K562 (cell line): ENCODE data around the gene KAZN. TPM values are rescaled to one million over a fixed set of nuclear protein-coding genes. Genes with fewer than 3 reads are reported as not detected.

Source experiments
- ATAC-seq: fragments of 200-7000 bp; cut with Tn5 transposase; 3 replicates; pipeline ENCODE4 v1.9.1; 2020; ENCODE audit warnings: moderate library complexity
- BruUV-seq: library from RNA; stranded (reverse); fragments of 400-500 nt; replicated peaks from 2 replicates; lab custom pipeline; 2021; lab: Mats Ljungman, UMichigan
- CTCF ChIA-PET: fragments of 300-600 bp; formaldehyde crosslinking; extraction: SDS; loops from one replicate; lab custom pipeline; 2021; ENCODE audit warnings: low intra/inter-chr PET ratio; lab: Yijun Ruan, JAX
- POLR2A ChIA-PET: fragments of 300-600, 350-650 bp; sonication (Branson Sonifier 250); formaldehyde crosslinking; extraction: SDS; loops from one replicate; lab custom pipeline; 2021; ENCODE audit warnings: antibody characterized with exemption, inconsistent platforms; lab: Yijun Ruan, JAX
- DNase-seq, 4 experiments: peaks; one replicate each; pipeline versions ENCODE4 v3.0.0 to v3.0.0-alpha.2; 2011 to 2018; ENCODE audit warnings: low spot score in 3 of 4, mixed read lengths in 3 of 4; ENCODE audit errors: extremely low read depth in 1 of 4
- FAIRE-seq: peaks from 2 replicates; lab custom pipeline; 2011; peaks lifted over from hg19 to GRCh38; lab: Jason Lieb, UNC
- H2AFZ ChIP-seq: 2 replicates; pipeline ENCODE4 v1.6.0; 2011; ENCODE audit warnings: low read depth, low read length, control low read depth, inconsistent platforms
- H3K27ac ChIP-seq: fragments of 200-600 bp; 3 replicates; pipeline ENCODE4 v1.8.0; 2011; ENCODE audit warnings: low read depth, mild to moderate bottlenecking, control low read depth, inconsistent platforms, low read length, moderate library complexity, mixed read lengths; ENCODE audit errors: extremely low read depth
- H3K27me3 ChIP-seq, 2 experiments: fragments of 300-600 bp in 1 of 2; 2 replicates in 1 of 2; 3 replicates in 1 of 2; pipeline versions ENCODE4 v1.6.0 to v1.8.0; 2011; ENCODE audit warnings: inconsistent platforms in 2 of 2, low read length in 2 of 2, mild to moderate bottlenecking in 1 of 2, mixed read lengths in 1 of 2, moderate library complexity in 1 of 2; ENCODE audit not compliant: control insufficient read depth in 2 of 2, insufficient read depth in 2 of 2
- H3K36me3 ChIP-seq: fragments of 300-600 bp; 3 replicates; pipeline ENCODE4 v1.8.0; 2011; ENCODE audit warnings: mild to moderate bottlenecking, low read length, inconsistent platforms; ENCODE audit not compliant: control insufficient read depth, insufficient read depth
- H3K4me1 ChIP-seq, 2 experiments: fragments of 200-600 bp in 1 of 2; replicated peaks in 1 of 2; 2 replicates in 1 of 2; 3 replicates in 1 of 2; pipeline versions ENCODE4 v1.5.1 to v1.8.0; 2011; ENCODE audit warnings: inconsistent platforms in 2 of 2, low read length in 2 of 2, mild to moderate bottlenecking in 1 of 2, mixed read lengths in 1 of 2, moderate library complexity in 1 of 2; ENCODE audit not compliant: control insufficient read depth in 2 of 2, insufficient read depth in 2 of 2
- H3K4me2 ChIP-seq: 2 replicates; pipeline ENCODE4 v1.6.1; 2011; ENCODE audit warnings: low read length, control low read depth, inconsistent platforms, mixed read lengths; ENCODE audit not compliant: insufficient read depth
- H3K4me3 ChIP-seq: fragments of 200-600 bp; sonication (generic), shearing (Covaris generic); 2 replicates; pipeline ENCODE4 v1.5.1; 2016; ENCODE audit warnings: control low read depth, inconsistent platforms
- H3K79me2 ChIP-seq: fragments of 200-600 bp; 3 replicates; pipeline ENCODE4 v1.8.0; 2011; ENCODE audit warnings: low read length, inconsistent platforms; ENCODE audit not compliant: control insufficient read depth, insufficient read depth
- H3K9ac ChIP-seq, 2 experiments: 2 replicates each; pipeline versions ENCODE4 v1.6.0 to v1.6.1; 2011; ENCODE audit warnings: low read depth in 2 of 2, low read length in 2 of 2, control low read depth in 1 of 2, inconsistent platforms in 1 of 2, mild to moderate bottlenecking in 1 of 2, mixed read lengths in 1 of 2; ENCODE audit not compliant: insufficient read depth in 1 of 2
- H3K9me1 ChIP-seq: one replicate; pipeline ENCODE4 v1.6.0; 2011; ENCODE audit warnings: inconsistent platforms, mild to moderate bottlenecking, low read length, moderate library complexity; ENCODE audit not compliant: control insufficient read depth, insufficient read depth
- H3K9me3 ChIP-seq: replicated peaks from 2 replicates; pipeline ENCODE4 v1.5.1; 2011; ENCODE audit warnings: low read depth, low read length, inconsistent platforms; ENCODE audit not compliant: control insufficient read depth, insufficient read depth
- H4K20me1 ChIP-seq: replicated peaks from 2 replicates; pipeline ENCODE4 v1.6.1; 2011; ENCODE audit warnings: low read length, inconsistent platforms, mixed read lengths; ENCODE audit not compliant: control insufficient read depth, insufficient read depth
- HMG20A ChIP-seq: fragments of 450-650 bp; formaldehyde crosslinking; conservative IDR thresholded peaks from 2 replicates; pipeline ENCODE4 v1.4.0; 2020; ENCODE audit warnings: mild to moderate bottlenecking, mixed read lengths
- MECOM ChIP-seq: fragments of 250-450 bp; sonication (Bioruptor Pico); IDR thresholded peaks from 2 replicates; pipeline ENCODE4 v1.8.0; 2022; ENCODE audit warnings: inconsistent platforms
- POLR2G ChIP-seq: fragments of 200-400 bp; formaldehyde crosslinking; IDR thresholded peaks from 2 replicates; pipeline ENCODE4 v1.6.1; 2017; ENCODE audit warnings: low read depth, mild to moderate bottlenecking, antibody characterized with exemption, low read length, moderate library complexity
- WGBS: fragments of 100-300 bp; shearing (Covaris generic); methylation state at CpG from one replicate; pipeline ENCODE4 v1.1.6; 2016; ENCODE audit warnings: low coverage, mixed read lengths; ENCODE audit not compliant: insufficient coverage; ENCODE audit errors: missing lambda C conversion rate; 5-methylcytosine and 5-hydroxymethylcytosine counted together
- in situ Hi-C: fragments of 300-500 bp; cut with MboI; formaldehyde crosslinking; loops from 4 replicates; pipeline ENCODE4 v1.15.0; 2018; ENCODE audit warnings: inconsistent platforms, mixed read lengths
- intact Hi-C: fragments of 100-400 bp; cut with micrococcal nuclease; formaldehyde crosslinking; loops from 2 replicates; pipeline ENCODE4 v1.14.2; 2022
- polyA plus RNA-seq, 8 experiments: library from polyadenylated mRNA; depleted of rRNA in 4 of 8; stranded (reverse) in 5 of 8; unstranded in 3 of 8; fragments of >200 nt; fragmentation: Nextera tagmentation in 2 of 8; fragmentation: Illumina TruSeq in 1 of 8; extraction: Ambion mirVana in 2 of 8; extraction: Trizol in 1 of 8; gene quantifications; 2 replicates each; pipeline versions ENCODE4 v1.2.1 to v1.2.3, GENCODE V29; 2011 to 2014; ENCODE audit warnings: inconsistent platforms in 1 of 8, missing spikeins in 1 of 8
- total RNA-seq, 7 experiments: library from RNA; depleted of rRNA in 6 of 7; stranded (reverse); fragments of >200 nt in 6 of 7; fragmentation: Illumina TruSeq in 2 of 7; extraction: Trizol in 2 of 7; gene quantifications; 2 replicates each; pipeline versions ENCODE4 v1.2.1 to v1.2.3, GENCODE V29; 2011 to 2021; ENCODE audit warnings: low replicate concordance in 1 of 7

KAZN gene
- total and polyA plus RNA-seq, 9 of the 15 experiments (the other 6 are each of a cell fraction or from before 2014, with no cell fraction given) = 2.1 to 21.6 (median 5.4) TPM

GRCh38 chr1:14957375-14958098 is 359.1 kb downstream of the KAZN start:
- Histone ChIP-seq H3K9ac (peak overlapping the region in 1 of 2 experiments; percentile 14; a peak in 1 of 4 replicates), H3K27me3 (no peaks in the 10 kb centered on the region), H3K4me1 (peaks cover 0 to 19% of the 10 kb centered on the region in 2 experiments; a peak in 2 of 5 replicates), H3K9me1 (no peaks in the 10 kb centered on the region), H2AFZ (no peak overlapping the region), H3K4me2 (no peak overlapping the region), H3K36me3 (peaks cover 19% of the 10 kb centered on the region; the same call in 2 of the 3 replicates), H3K27ac (no peak overlapping the region), H3K4me3 (no peak overlapping the region), H3K9me3 (no peaks in the 10 kb centered on the region; the same call in 1 of the 2 replicates), H4K20me1 (no peaks in the 10 kb centered on the region)
- FAIRE-seq = no peak
- no peak for ATAC-seq
- no TSS peak for BruUV-seq
- intact Hi-C loops = no loop called here
- no peak for DNase-seq
- 87% methylated on average over 31 of the region's 33 CpGs for WGBS
- CTCF ChIA-PET = no interaction called here
- POLR2A ChIA-PET = no interaction called here
- TF ChIP-seq MECOM (no peak), HMG20A (no peak), POLR2G (peak; percentile 35; the same call in 1 of the 2 replicates)
- TF ChIP-seq, all 486 proteins: peak for 1
- in situ Hi-C loops = no loop called here
- no peaks in the 10 kb centered on the region for H3K79me2 ChIP-seq
